Stimulated activated CD4-positive, alpha-beta T cell treated with anti-CD3 and anti-CD28 coated beads, Interleukin-2, amount 100 ng/mL, for 24 hours (primary cell): ENCODE data around the gene TAPBPL.
"Not testable (repeated sequence)": the region's sequence is repeated elsewhere in the genome, so short reads cannot be mapped to it uniquely, and the experiment has no call there.

Experiments used
- DNase-seq, 2 donors: peaks; one replicate each; pipeline ENCODE4 v3.0.0-alpha.2; 2020

TAPBPL gene

GRCh38 chr12:6494258-6494743 is 42.5 kb downstream of the TAPBPL start:
- DNase-seq = no peak

DNA sequence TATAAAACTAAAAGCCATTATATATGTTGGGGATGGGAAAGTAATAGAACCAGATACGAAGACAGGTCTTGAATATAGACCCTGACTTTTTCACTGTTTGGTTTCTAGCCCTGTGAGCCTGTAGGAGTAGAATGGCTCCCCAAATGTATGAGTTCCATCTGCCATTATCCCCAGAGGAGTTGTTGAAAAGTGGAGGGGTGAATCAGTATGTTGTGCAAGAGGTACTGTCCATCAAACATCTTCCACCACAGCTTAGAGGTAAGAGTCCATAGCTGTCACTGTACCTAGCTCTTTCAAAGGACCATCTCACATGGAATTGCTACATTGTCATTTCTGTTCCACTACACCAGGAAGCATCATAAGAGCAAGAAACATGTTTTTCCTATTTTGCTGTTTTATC is 43.1 kb downstream of the TAPBPL start:
- DNase-seq = no peak

GRCh38 chr12:6497291-6497690 is 45.4 kb downstream of the TAPBPL start:
- not testable (repeated sequence) for DNase-seq

DNA sequence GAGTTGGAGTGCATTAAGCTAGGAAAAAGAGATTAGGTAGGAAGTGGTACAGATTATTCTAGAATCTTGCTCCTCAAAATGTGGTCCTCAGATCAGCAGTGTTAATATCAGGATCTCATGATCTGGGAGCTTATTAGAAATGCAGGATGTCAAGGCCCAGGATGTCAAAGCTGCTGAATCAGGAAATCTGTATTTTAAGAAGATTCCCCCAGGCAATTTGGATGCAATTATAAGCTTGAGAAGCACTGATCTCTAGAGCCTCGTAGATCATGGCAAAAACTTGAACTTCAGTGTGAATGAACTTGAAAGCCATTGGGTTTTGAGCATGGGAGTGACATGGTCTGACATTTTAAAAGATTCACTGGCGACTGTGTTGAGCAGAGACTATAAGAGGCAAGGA is 48.6 kb downstream of the TAPBPL start:
- DNase-seq = no peak

- no peak for DNase-seq
These were observed 55.5 kb downstream of the TAPBPL start for GRCh38 chr12:6507102-6507998.

GRCh38 chr12:6508087-6508486 is 56.2 kb downstream of the TAPBPL start:
- DNase-seq = no peak
